ENCODE data around the gene NAPB.

GRCh38 chr20:23408957-23409356 is 12.3 kb downstream of the NAPB start:
- no peak for TF ChIP-seq CTCF (conservative IDR thresholded peaks at IDR 0.05; ENCODE audit: low read length)
- TF ChIP-seq EZH2phosphoT487 (IDR thresholded peaks at IDR 0.05; ENCODE audit: borderline replicate concordance): no peak
